Natural killer cell (primary cell): ENCODE results near the gene NUAK1. TPM values are rescaled to one million over a fixed set of nuclear protein-coding genes. Genes with fewer than 3 reads are reported as not detected.
"Not testable (repeated sequence)": the region's sequence is repeated elsewhere in the genome, so short reads cannot be mapped to it uniquely, and the experiment has no call there.

Source experiments
- ATAC-seq, 3 donors: fragments of 150-1000 bp in 2 of 3; fragments of 200-7000 bp in 1 of 3; cut with Tn5 transposase; 1 replicate in 1 of 3; 2 replicates in 2 of 3; pipeline ENCODE4 v1.10.0; 2021; ENCODE audit warnings: mild to moderate bottlenecking in 2 of 3, moderate library complexity in 2 of 3
- DNase-seq, 2 donors: peaks; one replicate each; pipeline versions ENCODE4 v3.0.0 to v3.0.0-alpha.2; 2013 to 2021; ENCODE audit warnings: mixed read lengths in 1 of 2
- H3K27ac ChIP-seq: one replicate; pipeline ENCODE4 v1.5.1; 2013; ENCODE audit warnings: mild to moderate bottlenecking, low read length
- H3K27me3 ChIP-seq: one replicate; pipeline ENCODE4 v1.6.1; 2013; ENCODE audit warnings: low read length; ENCODE audit not compliant: control insufficient read depth, insufficient read depth
- H3K36me3 ChIP-seq: one replicate; pipeline ENCODE4 v1.6.1; 2013; ENCODE audit warnings: low read length; ENCODE audit not compliant: control insufficient read depth, insufficient read depth
- H3K4me1 ChIP-seq: one replicate; pipeline ENCODE4 v1.6.1; 2013; ENCODE audit warnings: low read length; ENCODE audit not compliant: control insufficient read depth, insufficient read depth
- H3K4me3 ChIP-seq: one replicate; pipeline ENCODE4 v1.5.1; 2013; ENCODE audit warnings: low read length
- H3K9me3 ChIP-seq: one replicate; pipeline ENCODE4 v1.6.1; 2013; ENCODE audit warnings: low read length; ENCODE audit not compliant: control insufficient read depth, insufficient read depth
- H3K27ac Mint-ChIP-seq, 2 donors: one replicate each; pipeline ENCODE4 v1.8.0; 2022; ENCODE audit warnings: mild to moderate bottlenecking in 2 of 2, mixed read lengths in 2 of 2, moderate library complexity in 1 of 2
- H3K27me3 Mint-ChIP-seq, 2 donors: one replicate each; pipeline ENCODE4 v1.8.0; 2022; ENCODE audit warnings: low read depth in 2 of 2, mixed read lengths in 2 of 2
- H3K36me3 Mint-ChIP-seq: one replicate; pipeline ENCODE4 v1.8.0; 2022; ENCODE audit warnings: mixed read lengths
- H3K4me1 Mint-ChIP-seq, 2 donors: one replicate each; pipeline ENCODE4 v1.8.0; 2022; ENCODE audit warnings: mixed read lengths in 2 of 2
- H3K4me3 Mint-ChIP-seq: one replicate; pipeline ENCODE4 v1.8.0; 2022; ENCODE audit warnings: mild to moderate bottlenecking, moderate library complexity, mixed read lengths
- H3K9me3 Mint-ChIP-seq, 2 donors: one replicate each; pipeline ENCODE4 v1.8.0; 2022; ENCODE audit warnings: mixed read lengths in 2 of 2
- WGBS: methylation state at CpG from one replicate; pipeline ENCODE4 v1.1.7; 2013; ENCODE audit warnings: missing lambda C conversion rate; ENCODE audit not compliant: insufficient coverage; 5-methylcytosine and 5-hydroxymethylcytosine counted together
- intact Hi-C: fragments of 100-400 bp; cut with micrococcal nuclease; formaldehyde crosslinking; loops from one replicate; pipeline ENCODE4 v1.14.2; 2022
- total RNA-seq, 4 donors: library from RNA; stranded (reverse); fragments of 120-200 nt in 1 of 4; gene quantifications; one replicate each; pipeline versions ENCODE4 v1.2.3 to v1.2.4, GENCODE V29; 2013 to 2022
- TF ChIP-seq, protein P1 (sequence below): fragments of 200-600 bp; IDR thresholded peaks from one replicate; pipeline ENCODE4 v1.8.0; 2022; ENCODE audit warnings: antibody characterized with exemption

Gene NUAK1
- total RNA-seq, 3 donors from 2014 or later (not counting 1 experiment from before 2014, with no cell fraction given): 1.4 to 10.9 (median 3.4) TPM

GRCh38 chr12:106018286-106018685 lies 120.5 kb downstream of the NUAK1 start:
- no peak overlapping the region for H3K27ac Mint-ChIP-seq
- peaks cover 6% of the 10 kb centered on the region for H3K9me3 ChIP-seq
- 80% methylated on average over 1 of the region's 1 CpG for WGBS
- no peaks in the 10 kb centered on the region for H3K4me1 Mint-ChIP-seq
- H3K27me3 Mint-ChIP-seq: peaks cover 11 to 20% of the 10 kb centered on the region in 2 donors
- no peaks in the 10 kb centered on the region for H3K27me3 ChIP-seq
- H3K36me3 Mint-ChIP-seq: no peaks in the 10 kb centered on the region
- intact Hi-C loops: no loop called here
- no peak overlapping the region for H3K27ac ChIP-seq
- TF ChIP-seq, protein P1, sequence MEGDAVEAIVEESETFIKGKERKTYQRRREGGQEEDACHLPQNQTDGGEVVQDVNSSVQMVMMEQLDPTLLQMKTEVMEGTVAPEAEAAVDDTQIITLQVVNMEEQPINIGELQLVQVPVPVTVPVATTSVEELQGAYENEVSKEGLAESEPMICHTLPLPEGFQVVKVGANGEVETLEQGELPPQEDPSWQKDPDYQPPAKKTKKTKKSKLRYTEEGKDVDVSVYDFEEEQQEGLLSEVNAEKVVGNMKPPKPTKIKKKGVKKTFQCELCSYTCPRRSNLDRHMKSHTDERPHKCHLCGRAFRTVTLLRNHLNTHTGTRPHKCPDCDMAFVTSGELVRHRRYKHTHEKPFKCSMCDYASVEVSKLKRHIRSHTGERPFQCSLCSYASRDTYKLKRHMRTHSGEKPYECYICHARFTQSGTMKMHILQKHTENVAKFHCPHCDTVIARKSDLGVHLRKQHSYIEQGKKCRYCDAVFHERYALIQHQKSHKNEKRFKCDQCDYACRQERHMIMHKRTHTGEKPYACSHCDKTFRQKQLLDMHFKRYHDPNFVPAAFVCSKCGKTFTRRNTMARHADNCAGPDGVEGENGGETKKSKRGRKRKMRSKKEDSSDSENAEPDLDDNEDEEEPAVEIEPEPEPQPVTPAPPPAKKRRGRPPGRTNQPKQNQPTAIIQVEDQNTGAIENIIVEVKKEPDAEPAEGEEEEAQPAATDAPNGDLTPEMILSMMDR: no peak
- no peaks in the 10 kb centered on the region for H3K4me1 ChIP-seq
- DNase-seq (no peak), ATAC-seq (no peak)
- H3K4me3 Mint-ChIP-seq: no peak overlapping the region
- H3K36me3 ChIP-seq: no peaks in the 10 kb centered on the region
- H3K9me3 Mint-ChIP-seq: peaks cover 2 to 10% of the 10 kb centered on the region in 2 donors
- H3K4me3 ChIP-seq: no peak overlapping the region

- DNase-seq, H3K27me3 ChIP-seq, intact Hi-C loops, H3K4me3 ChIP-seq, ATAC-seq, H3K36me3 Mint-ChIP-seq, H3K27ac ChIP-seq, H3K9me3 ChIP-seq, H3K4me1 ChIP-seq, H3K4me1 Mint-ChIP-seq, H3K36me3 ChIP-seq, H3K9me3 Mint-ChIP-seq, H3K4me3 Mint-ChIP-seq, H3K27ac Mint-ChIP-seq: not testable (repeated sequence)
- H3K27me3 Mint-ChIP-seq: peaks cover 7 to 17% of the 10 kb centered on the region in 2 donors
- WGBS: 95% methylated on average over 7 of the region's 7 CpGs
Measured at GRCh38 chr12:106016601-106017278, 122.0 kb downstream of the NUAK1 start.

- ATAC-seq (no peak), DNase-seq (no peak)
- H3K27ac Mint-ChIP-seq: no peak overlapping the region
- Histone ChIP-seq H3K27me3 (no peaks in the 10 kb centered on the region), H3K36me3 (no peaks in the 10 kb centered on the region), H3K27ac (no peak overlapping the region), H3K4me1 (no peaks in the 10 kb centered on the region), H3K9me3 (peaks cover 6% of the 10 kb centered on the region), H3K4me3 (no peak overlapping the region)
- H3K4me3 Mint-ChIP-seq: no peak overlapping the region
- no peaks in the 10 kb centered on the region for H3K4me1 Mint-ChIP-seq
- intact Hi-C loops: no loop called here
- whole genome bisulfite sequencing: 84% methylated on average over 12 of the region's 12 CpGs
- TF ChIP-seq, protein P1: no peak
- peaks cover 6 to 17% of the 10 kb centered on the region in 2 donors for H3K27me3 Mint-ChIP-seq
- peaks cover 2 to 10% of the 10 kb centered on the region in 2 donors for H3K9me3 Mint-ChIP-seq
- no peaks in the 10 kb centered on the region for H3K36me3 Mint-ChIP-seq
Measured at GRCh38 chr12:106015646-106016045, 123.1 kb downstream of the NUAK1 start.

GRCh38 chr12:106013941-106014340 lies 124.8 kb downstream of the NUAK1 start:
- DNase-seq (no peak), ATAC-seq (no peak)
- H3K4me3 ChIP-seq: no peak overlapping the region
- TF ChIP-seq, protein P1: no peak
- H3K9me3 ChIP-seq: peaks cover 6% of the 10 kb centered on the region
- no peaks in the 10 kb centered on the region for H3K36me3 ChIP-seq
- no peaks in the 10 kb centered on the region for H3K4me1 ChIP-seq
- H3K27ac ChIP-seq: no peak overlapping the region
- no peak overlapping the region for H3K4me3 Mint-ChIP-seq
- peaks cover 2 to 4% of the 10 kb centered on the region in 2 donors for H3K9me3 Mint-ChIP-seq
- H3K27me3 ChIP-seq: no peaks in the 10 kb centered on the region
- peaks cover 6 to 12% of the 10 kb centered on the region in 2 donors for H3K27me3 Mint-ChIP-seq
- 87% methylated on average over 4 of the region's 4 CpGs for WGBS
- no peak overlapping the region for H3K27ac Mint-ChIP-seq
- no peaks in the 10 kb centered on the region for H3K36me3 Mint-ChIP-seq
- intact Hi-C loops: no loop called here
- H3K4me1 Mint-ChIP-seq: no peaks in the 10 kb centered on the region

Other genes with a start within 250 kb of the NUAK1 start
- 10 to 100 TPM in 1 of 3 donors, 1 to 10 TPM in 2; 2.0 to 19.4 (median 2.0) TPM for gene CKAP4, start 109.1 kb upstream of the NUAK1 start, total RNA-seq
- 10 to 100 TPM; 68.8 to 97.7 (median 71.1) TPM for gene TCP11L2, start 163.8 kb upstream of the NUAK1 start, total RNA-seq
- gene POLR3B, start 218.8 kb upstream of the NUAK1 start, total RNA-seq: 1 to 10 TPM; 3.8 to 8.1 (median 5.4) TPM